ENCODE results near the gene NKX6-2.

DNA sequence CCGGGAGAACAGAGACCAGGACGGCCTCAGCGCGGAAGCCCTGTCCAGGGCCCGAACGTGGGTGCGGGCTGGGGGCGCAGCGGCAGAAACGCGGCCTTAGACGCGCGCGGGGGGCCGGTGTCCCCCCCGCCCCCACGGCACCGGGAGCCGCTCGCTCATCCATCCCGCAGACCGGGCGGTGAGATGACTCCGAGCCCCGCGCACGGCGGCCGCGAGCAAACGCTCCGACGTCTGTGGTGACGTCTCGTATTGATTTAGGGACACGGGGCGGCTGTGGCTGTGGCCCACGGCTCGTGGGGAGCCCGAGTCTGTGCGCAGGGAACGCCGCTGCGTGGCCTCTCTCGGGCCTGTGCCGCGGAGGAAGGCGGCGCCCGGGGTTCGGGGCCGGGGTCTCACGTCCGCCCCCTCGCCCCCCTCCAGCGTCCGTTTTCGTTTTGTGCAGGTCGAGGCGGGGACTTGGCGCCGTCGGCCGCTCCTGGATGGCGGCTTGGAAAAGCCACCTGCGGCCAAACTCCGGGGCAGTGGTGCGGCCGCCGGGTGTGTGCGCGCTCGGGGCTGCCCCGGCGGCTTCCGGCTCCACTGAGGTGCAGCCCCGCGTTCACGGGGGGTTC, 1.0 kb upstream of the NKX6-2 start:
- TF ChIP-seq, protein P1, sequence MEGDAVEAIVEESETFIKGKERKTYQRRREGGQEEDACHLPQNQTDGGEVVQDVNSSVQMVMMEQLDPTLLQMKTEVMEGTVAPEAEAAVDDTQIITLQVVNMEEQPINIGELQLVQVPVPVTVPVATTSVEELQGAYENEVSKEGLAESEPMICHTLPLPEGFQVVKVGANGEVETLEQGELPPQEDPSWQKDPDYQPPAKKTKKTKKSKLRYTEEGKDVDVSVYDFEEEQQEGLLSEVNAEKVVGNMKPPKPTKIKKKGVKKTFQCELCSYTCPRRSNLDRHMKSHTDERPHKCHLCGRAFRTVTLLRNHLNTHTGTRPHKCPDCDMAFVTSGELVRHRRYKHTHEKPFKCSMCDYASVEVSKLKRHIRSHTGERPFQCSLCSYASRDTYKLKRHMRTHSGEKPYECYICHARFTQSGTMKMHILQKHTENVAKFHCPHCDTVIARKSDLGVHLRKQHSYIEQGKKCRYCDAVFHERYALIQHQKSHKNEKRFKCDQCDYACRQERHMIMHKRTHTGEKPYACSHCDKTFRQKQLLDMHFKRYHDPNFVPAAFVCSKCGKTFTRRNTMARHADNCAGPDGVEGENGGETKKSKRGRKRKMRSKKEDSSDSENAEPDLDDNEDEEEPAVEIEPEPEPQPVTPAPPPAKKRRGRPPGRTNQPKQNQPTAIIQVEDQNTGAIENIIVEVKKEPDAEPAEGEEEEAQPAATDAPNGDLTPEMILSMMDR (IDR thresholded peaks at IDR 0.05; ENCODE audit: low read depth, low read length), result no peak
- no peak for TF ChIP-seq POLR2A (IDR thresholded peaks at IDR 0.05; ENCODE audit: extremely low read depth, insufficient read length)
